Vagina (tissue), 2 donors: ENCODE data around the gene TMEM44. TPM values are rescaled to one million over a fixed set of nuclear protein-coding genes. Genes with fewer than 3 reads are reported as not detected.

ENCODE experiments used
- DNase-seq, 2 donors: peaks; one replicate each; pipeline ENCODE4 v3.0.0-alpha.2; 2017; ENCODE audit errors: extremely low spot score in 2 of 2
- H3K27ac ChIP-seq: fragments of 200-600 bp; sonication (generic); one replicate; pipeline ENCODE4 v1.5.1; 2019
- H3K27me3 ChIP-seq: fragments of 200-600 bp; sonication (generic); one replicate; pipeline ENCODE4 v1.5.1; 2019
- H3K36me3 ChIP-seq, 2 donors: fragments of 200-600 bp; sonication (generic); one replicate each; pipeline ENCODE4 v1.5.1; 2017 to 2019
- H3K4me1 ChIP-seq: fragments of 200-600 bp; sonication (generic); one replicate; pipeline ENCODE4 v1.5.1; 2019
- H3K4me3 ChIP-seq, 2 donors: fragments of 200-600 bp; sonication (generic); 1 replicate in 1 of 2; 2 replicates in 1 of 2; pipeline ENCODE4 v1.5.1; 2016 to 2019
- H3K9me3 ChIP-seq: fragments of 200-600 bp; sonication (generic); one replicate; pipeline ENCODE4 v1.5.1; 2019
- CTCF ChIP-seq, 3 experiments: fragments of 450-650 bp in 2 of 3; fragments of 200-600 bp in 1 of 3; sonication (generic) in 1 of 3; IDR thresholded peaks; one replicate each; pipeline ENCODE4 v1.5.1; 2017 to 2019; ENCODE audit warnings: antibody characterized with exemption in 3 of 3, mild to moderate bottlenecking in 2 of 3, moderate library complexity in 2 of 3
- POLR2A ChIP-seq, 2 donors: fragments of 450-650 bp; IDR thresholded peaks; one replicate each; pipeline ENCODE4 v1.6.1; 2017; ENCODE audit warnings: antibody characterized with exemption in 2 of 2, mild to moderate bottlenecking in 2 of 2, moderate library complexity in 2 of 2
- POLR2AphosphoS5 ChIP-seq, 2 donors: sonication (generic); formaldehyde crosslinking; IDR thresholded peaks; one replicate each; pipeline ENCODE4 v1.9.0; 2017; ENCODE audit warnings: antibody characterized with exemption in 2 of 2, mild to moderate bottlenecking in 2 of 2, low read depth in 1 of 2; ENCODE audit not compliant: insufficient read depth in 1 of 2
- intact Hi-C: fragments of 100-400 bp; cut with DNase I; formaldehyde crosslinking; loops from one replicate; pipeline ENCODE4 v1.15.1; 2023
- total RNA-seq: library from RNA; depleted of rRNA; stranded (reverse); fragments of >200 nt; gene quantifications from one replicate; pipeline ENCODE4 v1.2.3, GENCODE V29; 2016

The TMEM44 gene
- total RNA-seq, 1 donor from 2014 or later, result 11.0 TPM

GRCh38 chr3:194592798-194593752 is 40.1 kb downstream of the TMEM44 start:
- TF ChIP-seq CTCF (IDR thresholded peaks at IDR 0.05) (no peak), POLR2AphosphoS5 (IDR thresholded peaks at IDR 0.05; ENCODE audit: insufficient read depth in 1 of 2, low read depth in 1 of 2) (peak in 1 of 2 donors; percentile 93)
- Histone ChIP-seq H3K4me3 (no peak overlapping the region), H3K4me1 (peaks cover 23% of the 10 kb centered on the region), H3K9me3 (no peaks in the 10 kb centered on the region), H3K27ac (peak overlapping the region; percentile 70), H3K36me3 (no peaks in the 10 kb centered on the region), H3K27me3 (no peaks in the 10 kb centered on the region)
- intact Hi-C loops, result no loop called here
- no peak for DNase-seq

GRCh38 chr3:194588741-194589140 is 44.5 kb downstream of the TMEM44 start:
- intact Hi-C loops, result no loop called here

GRCh38 chr3:194588236-194588635 is 45.0 kb downstream of the TMEM44 start:
- Histone ChIP-seq H3K9me3 (no peaks in the 10 kb centered on the region), H3K27me3 (no peaks in the 10 kb centered on the region), H3K4me3 (no peak overlapping the region), H3K27ac (no peak overlapping the region), H3K4me1 (peaks cover 26% of the 10 kb centered on the region), H3K36me3 (no peaks in the 10 kb centered on the region)
- no peak for TF ChIP-seq POLR2A (IDR thresholded peaks at IDR 0.05)
- no peak for TF ChIP-seq CTCF (IDR thresholded peaks at IDR 0.05)
- no peak for TF ChIP-seq POLR2AphosphoS5 (IDR thresholded peaks at IDR 0.05; ENCODE audit: insufficient read depth in 1 of 2, low read depth in 1 of 2)
- intact Hi-C loops, result no loop called here
- DNase-seq, result no peak

More at GRCh38 chr3:194588741-194589140, 44.5 kb downstream of the TMEM44 start:
- no peaks in the 10 kb centered on the region for H3K36me3 ChIP-seq
- no peaks in the 10 kb centered on the region for H3K9me3 ChIP-seq
- H3K4me3 ChIP-seq, result no peak overlapping the region
- TF ChIP-seq POLR2AphosphoS5 (IDR thresholded peaks at IDR 0.05; ENCODE audit: insufficient read depth in 1 of 2, low read depth in 1 of 2) (no peak), CTCF (IDR thresholded peaks at IDR 0.05) (no peak), POLR2A (IDR thresholded peaks at IDR 0.05) (no peak)
- H3K4me1 ChIP-seq, result peaks cover 31% of the 10 kb centered on the region
- DNase-seq, result no peak
- H3K27me3 ChIP-seq, result no peaks in the 10 kb centered on the region
- H3K27ac ChIP-seq, result no peak overlapping the region

- no peak for DNase-seq
- Histone ChIP-seq H3K4me1 (peaks cover 19% of the 10 kb centered on the region), H3K9me3 (no peaks in the 10 kb centered on the region), H3K36me3 (no peaks in the 10 kb centered on the region), H3K27ac (no peak overlapping the region), H3K4me3 (no peak overlapping the region), H3K27me3 (no peaks in the 10 kb centered on the region)
- intact Hi-C loops, result no loop called here
- TF ChIP-seq POLR2AphosphoS5 (IDR thresholded peaks at IDR 0.05; ENCODE audit: insufficient read depth in 1 of 2, low read depth in 1 of 2), result no peak
- TF ChIP-seq CTCF (IDR thresholded peaks at IDR 0.05), result no peak
- TF ChIP-seq POLR2A (IDR thresholded peaks at IDR 0.05), result no peak
Measured at GRCh38 chr3:194587438-194587931, 45.7 kb downstream of the TMEM44 start.

GRCh38 chr3:194586836-194587235 is 46.4 kb downstream of the TMEM44 start:
- Histone ChIP-seq H3K27me3 (no peaks in the 10 kb centered on the region), H3K27ac (no peak overlapping the region), H3K4me3 (no peak overlapping the region), H3K36me3 (no peaks in the 10 kb centered on the region), H3K9me3 (no peaks in the 10 kb centered on the region), H3K4me1 (peaks cover 16% of the 10 kb centered on the region)
- no peak for DNase-seq
- TF ChIP-seq POLR2A (IDR thresholded peaks at IDR 0.05) (no peak), CTCF (IDR thresholded peaks at IDR 0.05) (no peak), POLR2AphosphoS5 (IDR thresholded peaks at IDR 0.05; ENCODE audit: insufficient read depth in 1 of 2, low read depth in 1 of 2) (no peak)
- intact Hi-C loops, result no loop called here
